ENCODE measurements around the gene FREY1. TPM values are rescaled to one million over a fixed set of nuclear protein-coding genes. Genes with fewer than 3 reads are reported as not detected.

The FREY1 gene
- total RNA-seq, 4 donors from 2014 or later = not detected

GRCh38 chr11:45920531-45921477, 13.7 kb upstream of the FREY1 start:
- Histone ChIP-seq H3K9me3 (no peaks in the 10 kb centered on the region), H3K4me3 (no peak overlapping the region), H3K27ac (peak overlapping the region in 2 of 4 donors; percentile 13 to 20), H3K36me3 (no peaks in the 10 kb centered on the region), H3K4me1 (peaks cover 18 to 20% of the 10 kb centered on the region in 2 donors), H3K27me3 (peaks cover 27 to 34% (median 31%) of the 10 kb centered on the region in 3 donors)
- ATAC-seq = no peak
- no peak for DNase-seq
- TF ChIP-seq POLR2A (IDR thresholded peaks at IDR 0.05) (no peak), CTCF (IDR thresholded peaks at IDR 0.05 in 4 of 5, conservative IDR thresholded peaks at IDR 0.05 in 1 of 5) (no peak)
- in situ Hi-C loops (cut with MboI; ENCODE audit: low sequenced_read_pairs in 4 of 4) = no loop called here
- intact Hi-C loops (cut with DNase I; ENCODE audit: low total_unique reads) = no loop called here

GRCh38 chr11:45919806-45920530, 12.9 kb upstream of the FREY1 start:
- TF ChIP-seq CTCF (IDR thresholded peaks at IDR 0.05 in 4 of 5, conservative IDR thresholded peaks at IDR 0.05 in 1 of 5) (no peak), POLR2A (IDR thresholded peaks at IDR 0.05) (no peak)
- in situ Hi-C loops (cut with MboI; ENCODE audit: low sequenced_read_pairs in 4 of 4) (loop anchor here in 2 of 4 donors (5.0 to 10.0 kb wide), 2 partner anchors 73 to 75 kb away; partner anchors contain the start of gene CRY2 (in 2 of the 2)), intact Hi-C loops (cut with DNase I; ENCODE audit: low total_unique reads) (loop anchor here (2.0 to 5.0 kb wide), 2 partner anchors 58 to 1723 kb away; partner anchors contain the start of gene MTCH2)
- H3K4me1 ChIP-seq = peaks cover 18 to 20% of the 10 kb centered on the region in 2 donors
- peaks cover 0 to 7% of the 10 kb centered on the region in 2 donors for H3K36me3 ChIP-seq
- DNase-seq = no peak
- H3K9me3 ChIP-seq = no peaks in the 10 kb centered on the region
- peaks cover 27 to 30% (median 27%) of the 10 kb centered on the region in 3 donors for H3K27me3 ChIP-seq
- no peak for ATAC-seq
- H3K27ac ChIP-seq = peak overlapping the region in 2 of 4 donors; percentile 13 to 20
- no peak overlapping the region for H3K4me3 ChIP-seq

- H3K4me3 ChIP-seq = peak overlapping the region; percentile 88 to 97 (median 94)
- ATAC-seq (no peak), DNase-seq (no peak)
- intact Hi-C loops (cut with DNase I; ENCODE audit: low total_unique reads) = loop anchor here (1.0 to 5.0 kb wide), 5 partner anchors 57 to 1724 kb away; partner anchors contain the start of genes MTCH2 and SLC35C1
- in situ Hi-C loops (cut with MboI; ENCODE audit: low sequenced_read_pairs in 4 of 4) = loop anchor here in 2 of 4 donors (5.0 to 10.0 kb wide), 2 partner anchors 72 to 74 kb away; partner anchors contain the start of gene CRY2 (in 2 of the 2)
- no peaks in the 10 kb centered on the region for H3K9me3 ChIP-seq
- peaks cover 18 to 20% of the 10 kb centered on the region in 2 donors for H3K4me1 ChIP-seq
- peaks cover 18 to 22% (median 19%) of the 10 kb centered on the region in 3 donors for H3K27me3 ChIP-seq
- TF ChIP-seq POLR2A (IDR thresholded peaks at IDR 0.05) = no peak
- no peak for TF ChIP-seq CTCF (IDR thresholded peaks at IDR 0.05 in 4 of 5, conservative IDR thresholded peaks at IDR 0.05 in 1 of 5)
- H3K27ac ChIP-seq = peak overlapping the region; percentile 88 to 96 (median 94)
- peaks cover 0 to 15% of the 10 kb centered on the region in 2 donors for H3K36me3 ChIP-seq
Measured at GRCh38 chr11:45918962-45919675, 12.0 kb upstream of the FREY1 start.
